Measurements from ENCODE around the gene COPG1. TPM values are rescaled to one million over a fixed set of nuclear protein-coding genes. Genes with fewer than 3 reads are reported as not detected.

COPG1 gene
- total RNA-seq (2022) (225 and 298 TPM in 2 replicates), Bru-seq, nascent RNA (percentile 90 among the genes with signal in this experiment), BruChase-seq, experiment 1, labeled RNA remaining after a 6-hour chase (percentile 95 among the genes with signal in this experiment), BruChase-seq, experiment 2, labeled RNA remaining after a 2-hour chase (percentile 92 among the genes with signal in this experiment)
- long read RNA-seq, transcript COPG1-201 (24 exons, 3,078 nt): major isoform, 405 of 511 reads
- long read RNA-seq, partial matches to known transcripts: 44 of 511 reads
- long read RNA-seq, other reads (novel, unspliced or antisense): 61 of 511 reads

GRCh38 chr3:129249284-129250065 is at the start of gene COPG1:
TSS of gene COPG1 (plus strand) at chr3:129249606. CDS start at chr3:129249710, 104 bp downstream.
- intact Hi-C loops (cut with micrococcal nuclease): loop anchor here (1.0 to 10.0 kb wide), 3 partner anchors 127 to 225 kb away; partner anchors contain the start of gene RAB43
- ChIA-PET CTCF (interaction anchor here (0.6 to 5.5 kb wide), 7 partner anchors 12 to 437 kb away, joined by 3 to 78 read pairs (median 8); partner anchors contain the start of gene CNBP), POLR2A (interaction anchor here (0.6 to 8.9 kb wide), 33 partner anchors 8 to 523 kb away, joined by 3 to 217 read pairs (median 6); partner anchors contain the start of genes CNBP, HMCES and RAB43)
- H3K4me1 Mint-ChIP-seq (ENCODE audit: insufficient read depth, unreplicated experiment): peaks cover 27% of the 10 kb centered on the region
- no peak for TF ChIP-seq CTCF (IDR thresholded peaks at IDR 0.05; ENCODE audit: unreplicated experiment)
- H3K27ac Mint-ChIP-seq (ENCODE audit: low read depth, unreplicated experiment): peak within 1 kb of the TSS; percentile 98
- no peaks in the 10 kb centered on the region for H3K27me3 Mint-ChIP-seq (ENCODE audit: insufficient read depth, unreplicated experiment)
- BruUV-seq (replicated peaks): TSS peak; percentile 63
- H3K9me3 Mint-ChIP-seq (ENCODE audit: unreplicated experiment): no peaks in the 10 kb centered on the region
- DNase-seq (ENCODE audit: unreplicated experiment): peak; percentile 89
- H3K4me3 Mint-ChIP-seq (ENCODE audit: unreplicated experiment): peak within 1 kb of the TSS; percentile 93
- H3K36me3 Mint-ChIP-seq (ENCODE audit: insufficient read depth, unreplicated experiment): peaks cover 47% of the 10 kb centered on the region

- no peak for DNase-seq (ENCODE audit: unreplicated experiment)
- Mint-ChIP-seq H3K4me3 (ENCODE audit: unreplicated experiment) (no peak overlapping the region), H3K27me3 (ENCODE audit: insufficient read depth, unreplicated experiment) (no peaks in the 10 kb centered on the region), H3K36me3 (ENCODE audit: insufficient read depth, unreplicated experiment) (no peaks in the 10 kb centered on the region), H3K4me1 (ENCODE audit: insufficient read depth, unreplicated experiment) (no peaks in the 10 kb centered on the region), H3K9me3 (ENCODE audit: unreplicated experiment) (no peaks in the 10 kb centered on the region), H3K27ac (ENCODE audit: low read depth, unreplicated experiment) (no peak overlapping the region)
- ChIA-PET CTCF (interaction anchor here (0.6 to 1.2 kb wide), 2 partner anchors 13 to 30 kb away, joined by 3 read pairs; no protein-coding TSS in a partner anchor), POLR2A (interaction anchor here (1.4 to 1.9 kb wide), 3 partner anchors 8 to 45 kb away, joined by 3 to 8 read pairs (median 6); partner anchors contain the start of gene CNBP)
- no TSS peak for BruUV-seq (replicated peaks)
- no peak for TF ChIP-seq CTCF (IDR thresholded peaks at IDR 0.05; ENCODE audit: unreplicated experiment)
- intact Hi-C loops (cut with micrococcal nuclease): no loop called here
These were observed 44.9 kb upstream of the COPG1 start for GRCh38 chr3:129204473-129204872.

- Mint-ChIP-seq H3K9me3 (ENCODE audit: unreplicated experiment) (no peaks in the 10 kb centered on the region), H3K27ac (ENCODE audit: low read depth, unreplicated experiment) (no peak overlapping the region), H3K4me1 (ENCODE audit: insufficient read depth, unreplicated experiment) (no peaks in the 10 kb centered on the region), H3K36me3 (ENCODE audit: insufficient read depth, unreplicated experiment) (peaks cover under 1% of the 10 kb centered on the region), H3K27me3 (ENCODE audit: insufficient read depth, unreplicated experiment) (no peaks in the 10 kb centered on the region), H3K4me3 (ENCODE audit: unreplicated experiment) (no peak overlapping the region)
- POLR2A ChIA-PET: interaction anchor here (1.8 to 4.7 kb wide), 3 partner anchors 8 to 22 kb away, joined by 6 to 32 read pairs (median 8); partner anchors contain the start of gene CNBP
- CTCF ChIA-PET: interaction anchor here (0.6 kb wide), 1 partner anchor 31 kb away, joined by 3 read pairs; no protein-coding TSS in a partner anchor
- BruUV-seq (replicated peaks): no TSS peak
- intact Hi-C loops (cut with micrococcal nuclease): no loop called here
- no peak for TF ChIP-seq CTCF (IDR thresholded peaks at IDR 0.05; ENCODE audit: unreplicated experiment)
- DNase-seq (ENCODE audit: unreplicated experiment): no peak
These were observed 44.1 kb upstream of the COPG1 start for GRCh38 chr3:129205109-129205832.

Data from MCF 10A (cell line).